Liver (tissue), 9 donors: Measurements from ENCODE around the gene WNK2. TPM values are rescaled to one million over a fixed set of nuclear protein-coding genes. Genes with fewer than 3 reads are reported as not detected.

Experiments used
- DNase-seq: peaks from one replicate; pipeline ENCODE4 v3.0.0-alpha.2; 2017; ENCODE audit warnings: low spot score
- H3K27ac ChIP-seq, 2 donors: one replicate each; pipeline ENCODE4 v1.7.0; 2013; ENCODE audit warnings: inconsistent platforms in 2 of 2, low read length in 2 of 2, control low read depth in 1 of 2, low read depth in 1 of 2, mild to moderate bottlenecking in 1 of 2
- H3K27me3 ChIP-seq, 4 donors: one replicate each; pipeline versions ENCODE4 v1.6.1 to v1.7.0; 2013; ENCODE audit warnings: low read length in 3 of 4, inconsistent platforms in 1 of 4, mild to moderate bottlenecking in 1 of 4, moderate library complexity in 1 of 4; ENCODE audit not compliant: control insufficient read depth in 4 of 4, insufficient read depth in 4 of 4
- H3K36me3 ChIP-seq, 4 donors: one replicate each; pipeline versions ENCODE4 v1.6.1 to v1.7.0; 2013; ENCODE audit warnings: low read length in 3 of 4, mild to moderate bottlenecking in 3 of 4, low read depth in 1 of 4, moderate library complexity in 1 of 4; ENCODE audit not compliant: control insufficient read depth in 4 of 4, insufficient read depth in 3 of 4
- H3K4me1 ChIP-seq, 4 donors: one replicate each; pipeline versions ENCODE4 v1.6.1 to v1.7.0; 2013; ENCODE audit warnings: low read length in 3 of 4, mild to moderate bottlenecking in 3 of 4, moderate library complexity in 1 of 4; ENCODE audit not compliant: control insufficient read depth in 4 of 4, insufficient read depth in 4 of 4
- H3K4me3 ChIP-seq, 3 donors: one replicate each; pipeline versions ENCODE4 v1.6.1 to v1.7.0; 2013; ENCODE audit warnings: low read length in 3 of 3, control low read depth in 1 of 3, low read depth in 1 of 3, mild to moderate bottlenecking in 1 of 3
- H3K9ac ChIP-seq, 2 donors: one replicate each; pipeline ENCODE4 v1.7.0; 2013; ENCODE audit warnings: low read length in 2 of 2, mild to moderate bottlenecking in 2 of 2, moderate library complexity in 2 of 2, control low read depth in 1 of 2, low read depth in 1 of 2
- H3K9me3 ChIP-seq, 4 donors: one replicate each; pipeline versions ENCODE4 v1.6.1 to v1.7.0; 2013; ENCODE audit warnings: low read length in 3 of 4; ENCODE audit not compliant: control insufficient read depth in 4 of 4
- EGR1 ChIP-seq, 2 donors: IDR thresholded peaks; 2 replicates each; pipeline ENCODE4 v1.6.1; 2016 to 2018; ENCODE audit warnings: antibody characterized with exemption in 2 of 2, low read depth in 2 of 2
- FOXA1 ChIP-seq: IDR thresholded peaks from 2 replicates; pipeline ENCODE4 v1.6.1; 2016; ENCODE audit warnings: antibody characterized with exemption
- FOXA2 ChIP-seq: IDR thresholded peaks from 2 replicates; pipeline ENCODE4 v1.6.1; 2016; ENCODE audit warnings: antibody characterized with exemption
- GABPA ChIP-seq, 2 donors: IDR thresholded peaks in 1 of 2; conservative IDR thresholded peaks in 1 of 2; 2 replicates each; pipeline ENCODE4 v1.6.1; 2016; ENCODE audit warnings: antibody characterized with exemption in 2 of 2, mild to moderate bottlenecking in 1 of 2, moderate library complexity in 1 of 2
- HNF4A ChIP-seq, 2 donors: conservative IDR thresholded peaks; 2 replicates each; pipeline ENCODE4 v1.6.1; 2016; ENCODE audit warnings: antibody characterized with exemption in 2 of 2, mild to moderate bottlenecking in 2 of 2
- HNF4G ChIP-seq: IDR thresholded peaks from 2 replicates; pipeline ENCODE4 v1.6.1; 2016; ENCODE audit warnings: antibody characterized with exemption
- JUND ChIP-seq, 2 donors: IDR thresholded peaks; 2 replicates each; pipeline ENCODE4 v1.6.1; 2016; ENCODE audit warnings: antibody characterized with exemption in 2 of 2
- NR2F2 ChIP-seq: IDR thresholded peaks from 2 replicates; pipeline ENCODE4 v1.6.1; 2016; ENCODE audit warnings: antibody characterized with exemption
- RAD21 ChIP-seq, 2 donors: IDR thresholded peaks; 2 replicates each; pipeline ENCODE4 v1.6.1; 2016; ENCODE audit warnings: antibody characterized with exemption in 2 of 2, mild to moderate bottlenecking in 2 of 2
- RXRA ChIP-seq, 2 donors: IDR thresholded peaks; 2 replicates each; pipeline ENCODE4 v1.6.1; 2017 to 2018; ENCODE audit warnings: antibody characterized with exemption in 2 of 2, mild to moderate bottlenecking in 1 of 2
- SP1 ChIP-seq: IDR thresholded peaks from 2 replicates; pipeline ENCODE4 v1.6.1; 2018; ENCODE audit warnings: antibody characterized with exemption, mild to moderate bottlenecking
- TAF1 ChIP-seq: conservative IDR thresholded peaks from 2 replicates; pipeline ENCODE4 v1.6.1; 2016; ENCODE audit warnings: antibody characterized with exemption, mild to moderate bottlenecking
- YY1 ChIP-seq: IDR thresholded peaks from 2 replicates; pipeline ENCODE4 v1.6.1; 2016; ENCODE audit warnings: antibody characterized with exemption, mild to moderate bottlenecking
- WGBS: extraction: QIAGEN DNeasy Blood & Tissue Kit; methylation state at CpG from one replicate; pipeline ENCODE4 v1.1.7; 2013; 5-methylcytosine and 5-hydroxymethylcytosine counted together
- polyA plus RNA-seq, 2 donors: library from polyadenylated mRNA; stranded (reverse) in 1 of 2; unstranded in 1 of 2; fragments of 200-250 nt in 1 of 2; fragments of >200 nt in 1 of 2; fragmentation: Nextera tagmentation in 1 of 2; extraction: Ambion mirVana in 1 of 2; gene quantifications; one replicate each; pipeline versions ENCODE4 v1.2.1 to v1.2.3, GENCODE V29; 2013 to 2015
- total RNA-seq, 2 donors: library from RNA; depleted of rRNA; stranded (reverse); fragments of >200 nt; gene quantifications; one replicate each; pipeline ENCODE4 v1.2.3, GENCODE V29; 2014
- TF ChIP-seq, protein P1 (sequence below): IDR thresholded peaks from 2 replicates; pipeline ENCODE4 v1.6.1; 2016; ENCODE audit warnings: antibody characterized with exemption
- TF ChIP-seq, protein P2 (sequence below): fragments of 150-350 bp; IDR thresholded peaks from 2 replicates; pipeline ENCODE4 v1.5.1; 2017; ENCODE audit warnings: improper control_type of control experiment, low read depth, low read length; ENCODE audit not compliant: missing input control
- TF ChIP-seq, protein P3 (sequence below): IDR thresholded peaks from 2 replicates; pipeline ENCODE4 v1.6.1; 2016; ENCODE audit warnings: antibody characterized with exemption
- TF ChIP-seq, protein P4 (sequence below): IDR thresholded peaks from 2 replicates; pipeline ENCODE4 v1.6.1; 2016; ENCODE audit warnings: antibody characterized with exemption, mild to moderate bottlenecking
- TF ChIP-seq, protein P5 (sequence below): IDR thresholded peaks from 2 replicates; pipeline ENCODE4 v1.6.1; 2016; ENCODE audit warnings: antibody characterized with exemption
- donor health status: healthy.
- donor health status: healthy.
- donor health status: healthy.
- donor health status: healthy.
- donor health status: healthy.

Gene WNK2
- total and polyA plus RNA-seq, 4 donors: 0.65 to 4.4 (median 1.7) TPM

DNA sequence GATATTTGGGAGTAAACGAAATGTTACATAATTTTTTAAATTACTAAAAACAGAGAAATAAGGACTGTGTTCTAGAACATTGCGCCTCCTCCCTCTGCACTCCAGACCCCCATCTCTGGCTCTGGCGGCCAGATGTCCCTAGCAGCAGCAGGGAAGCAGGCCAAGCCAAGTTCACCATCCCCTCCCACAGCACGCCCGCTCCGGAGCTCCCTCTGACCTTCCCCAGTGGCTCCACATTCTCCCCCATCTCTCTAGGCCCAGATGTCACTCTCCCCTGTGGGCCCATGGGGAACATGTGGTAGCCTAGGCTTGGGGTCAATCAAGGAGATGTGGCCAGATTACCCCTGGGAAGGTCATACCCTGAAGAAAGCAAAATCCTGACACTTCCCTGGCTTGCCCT lies 6.3 kb upstream of the WNK2 start:
- no peak for DNase-seq
- H3K9me3 ChIP-seq: no peaks in the 10 kb centered on the region
- no peak overlapping the region for H3K4me3 ChIP-seq
- 81% methylated on average over 6 of the region's 6 CpGs for WGBS
- TF ChIP-seq, protein P1, sequence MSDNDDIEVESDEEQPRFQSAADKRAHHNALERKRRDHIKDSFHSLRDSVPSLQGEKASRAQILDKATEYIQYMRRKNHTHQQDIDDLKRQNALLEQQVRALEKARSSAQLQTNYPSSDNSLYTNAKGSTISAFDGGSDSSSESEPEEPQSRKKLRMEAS: no peak
- TF ChIP-seq NR2F2: no peak
- TF ChIP-seq, protein P2, sequence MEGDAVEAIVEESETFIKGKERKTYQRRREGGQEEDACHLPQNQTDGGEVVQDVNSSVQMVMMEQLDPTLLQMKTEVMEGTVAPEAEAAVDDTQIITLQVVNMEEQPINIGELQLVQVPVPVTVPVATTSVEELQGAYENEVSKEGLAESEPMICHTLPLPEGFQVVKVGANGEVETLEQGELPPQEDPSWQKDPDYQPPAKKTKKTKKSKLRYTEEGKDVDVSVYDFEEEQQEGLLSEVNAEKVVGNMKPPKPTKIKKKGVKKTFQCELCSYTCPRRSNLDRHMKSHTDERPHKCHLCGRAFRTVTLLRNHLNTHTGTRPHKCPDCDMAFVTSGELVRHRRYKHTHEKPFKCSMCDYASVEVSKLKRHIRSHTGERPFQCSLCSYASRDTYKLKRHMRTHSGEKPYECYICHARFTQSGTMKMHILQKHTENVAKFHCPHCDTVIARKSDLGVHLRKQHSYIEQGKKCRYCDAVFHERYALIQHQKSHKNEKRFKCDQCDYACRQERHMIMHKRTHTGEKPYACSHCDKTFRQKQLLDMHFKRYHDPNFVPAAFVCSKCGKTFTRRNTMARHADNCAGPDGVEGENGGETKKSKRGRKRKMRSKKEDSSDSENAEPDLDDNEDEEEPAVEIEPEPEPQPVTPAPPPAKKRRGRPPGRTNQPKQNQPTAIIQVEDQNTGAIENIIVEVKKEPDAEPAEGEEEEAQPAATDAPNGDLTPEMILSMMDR: no peak
- no peak for TF ChIP-seq HNF4G
- TF ChIP-seq, protein P3, sequence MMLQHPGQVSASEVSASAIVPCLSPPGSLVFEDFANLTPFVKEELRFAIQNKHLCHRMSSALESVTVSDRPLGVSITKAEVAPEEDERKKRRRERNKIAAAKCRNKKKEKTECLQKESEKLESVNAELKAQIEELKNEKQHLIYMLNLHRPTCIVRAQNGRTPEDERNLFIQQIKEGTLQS: no peak
- H3K36me3 ChIP-seq: no peaks in the 10 kb centered on the region
- H3K27me3 ChIP-seq: no peaks in the 10 kb centered on the region
- no peak overlapping the region for H3K27ac ChIP-seq
- H3K9ac ChIP-seq: no peak overlapping the region
- no peaks in the 10 kb centered on the region for H3K4me1 ChIP-seq

DNA sequence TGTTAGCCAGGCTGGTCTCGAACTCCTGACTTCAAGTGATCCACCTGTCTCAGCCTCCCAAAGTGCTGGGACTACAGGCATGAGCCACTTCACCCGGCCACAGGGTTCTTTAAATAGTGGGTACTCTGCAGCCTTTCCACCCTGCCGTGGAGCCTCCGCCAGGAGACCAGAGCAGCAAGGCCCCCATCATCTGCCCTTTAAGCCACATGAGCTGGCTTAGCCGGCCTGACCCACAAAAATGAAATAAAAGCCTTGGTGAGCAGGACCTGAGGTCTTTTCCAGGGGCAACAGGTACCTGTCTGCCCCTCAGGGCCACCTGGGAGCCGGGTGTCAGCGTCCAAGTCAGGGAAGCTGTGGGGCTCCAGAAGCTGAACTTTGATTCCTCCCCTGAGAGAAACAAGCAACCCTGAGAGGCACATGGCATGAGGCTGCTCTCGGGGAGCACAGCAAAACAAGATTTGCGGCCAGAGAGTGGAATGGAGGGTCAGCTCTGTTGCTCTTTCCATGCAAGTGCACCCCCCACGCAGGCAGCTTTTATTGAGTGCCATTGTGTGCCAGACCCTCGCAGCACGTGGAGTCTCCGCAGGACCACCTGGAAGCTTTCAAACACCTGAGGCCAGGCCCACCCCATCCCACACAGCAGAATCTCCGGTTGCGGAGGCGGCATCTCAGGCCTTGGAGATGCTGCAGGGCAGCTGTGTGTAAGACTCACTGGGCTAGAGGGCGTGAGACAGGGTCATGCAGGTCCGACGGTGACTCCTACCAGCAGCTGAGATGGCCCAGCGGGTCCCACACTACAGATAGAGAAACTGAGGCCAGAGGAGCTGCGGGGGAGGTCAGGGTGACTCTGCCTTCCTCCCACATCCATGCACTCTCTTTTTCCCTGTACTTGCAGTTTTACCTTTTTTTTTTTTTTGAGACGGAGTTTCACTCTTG lies 4.8 kb upstream of the WNK2 start:
- peaks cover 0 to 5% (median 0%) of the 10 kb centered on the region in 4 donors for H3K27me3 ChIP-seq
- H3K4me1 ChIP-seq: peaks cover 0 to 10% (median 4%) of the 10 kb centered on the region in 4 donors
- 87% methylated on average over 22 of the region's 22 CpGs for WGBS
- H3K36me3 ChIP-seq: no peaks in the 10 kb centered on the region
- TF ChIP-seq, protein P4, sequence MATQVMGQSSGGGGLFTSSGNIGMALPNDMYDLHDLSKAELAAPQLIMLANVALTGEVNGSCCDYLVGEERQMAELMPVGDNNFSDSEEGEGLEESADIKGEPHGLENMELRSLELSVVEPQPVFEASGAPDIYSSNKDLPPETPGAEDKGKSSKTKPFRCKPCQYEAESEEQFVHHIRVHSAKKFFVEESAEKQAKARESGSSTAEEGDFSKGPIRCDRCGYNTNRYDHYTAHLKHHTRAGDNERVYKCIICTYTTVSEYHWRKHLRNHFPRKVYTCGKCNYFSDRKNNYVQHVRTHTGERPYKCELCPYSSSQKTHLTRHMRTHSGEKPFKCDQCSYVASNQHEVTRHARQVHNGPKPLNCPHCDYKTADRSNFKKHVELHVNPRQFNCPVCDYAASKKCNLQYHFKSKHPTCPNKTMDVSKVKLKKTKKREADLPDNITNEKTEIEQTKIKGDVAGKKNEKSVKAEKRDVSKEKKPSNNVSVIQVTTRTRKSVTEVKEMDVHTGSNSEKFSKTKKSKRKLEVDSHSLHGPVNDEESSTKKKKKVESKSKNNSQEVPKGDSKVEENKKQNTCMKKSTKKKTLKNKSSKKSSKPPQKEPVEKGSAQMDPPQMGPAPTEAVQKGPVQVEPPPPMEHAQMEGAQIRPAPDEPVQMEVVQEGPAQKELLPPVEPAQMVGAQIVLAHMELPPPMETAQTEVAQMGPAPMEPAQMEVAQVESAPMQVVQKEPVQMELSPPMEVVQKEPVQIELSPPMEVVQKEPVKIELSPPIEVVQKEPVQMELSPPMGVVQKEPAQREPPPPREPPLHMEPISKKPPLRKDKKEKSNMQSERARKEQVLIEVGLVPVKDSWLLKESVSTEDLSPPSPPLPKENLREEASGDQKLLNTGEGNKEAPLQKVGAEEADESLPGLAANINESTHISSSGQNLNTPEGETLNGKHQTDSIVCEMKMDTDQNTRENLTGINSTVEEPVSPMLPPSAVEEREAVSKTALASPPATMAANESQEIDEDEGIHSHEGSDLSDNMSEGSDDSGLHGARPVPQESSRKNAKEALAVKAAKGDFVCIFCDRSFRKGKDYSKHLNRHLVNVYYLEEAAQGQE: no peak
- TF ChIP-seq, protein P2: no peak
- TF ChIP-seq RAD21 (IDR thresholded peaks at IDR 0.05) (no peak), EGR1 (IDR thresholded peaks at IDR 0.05; ENCODE audit: low read depth in 2 of 2) (no peak), FOXA1 (no peak), FOXA2 (no peak), HNF4A (conservative IDR thresholded peaks at IDR 0.05) (no peak), GABPA (IDR thresholded peaks at IDR 0.05 in 1 of 2, conservative IDR thresholded peaks at IDR 0.05 in 1 of 2) (no peak), NR2F2 (no peak), JUND (IDR thresholded peaks at IDR 0.05) (no peak), YY1 (no peak), TAF1 (no peak), RXRA (IDR thresholded peaks at IDR 0.05) (no peak), HNF4G (no peak), SP1 (no peak)
- TF ChIP-seq, protein P1: no peak
- TF ChIP-seq, protein P3: no peak
- TF ChIP-seq, protein P5, sequence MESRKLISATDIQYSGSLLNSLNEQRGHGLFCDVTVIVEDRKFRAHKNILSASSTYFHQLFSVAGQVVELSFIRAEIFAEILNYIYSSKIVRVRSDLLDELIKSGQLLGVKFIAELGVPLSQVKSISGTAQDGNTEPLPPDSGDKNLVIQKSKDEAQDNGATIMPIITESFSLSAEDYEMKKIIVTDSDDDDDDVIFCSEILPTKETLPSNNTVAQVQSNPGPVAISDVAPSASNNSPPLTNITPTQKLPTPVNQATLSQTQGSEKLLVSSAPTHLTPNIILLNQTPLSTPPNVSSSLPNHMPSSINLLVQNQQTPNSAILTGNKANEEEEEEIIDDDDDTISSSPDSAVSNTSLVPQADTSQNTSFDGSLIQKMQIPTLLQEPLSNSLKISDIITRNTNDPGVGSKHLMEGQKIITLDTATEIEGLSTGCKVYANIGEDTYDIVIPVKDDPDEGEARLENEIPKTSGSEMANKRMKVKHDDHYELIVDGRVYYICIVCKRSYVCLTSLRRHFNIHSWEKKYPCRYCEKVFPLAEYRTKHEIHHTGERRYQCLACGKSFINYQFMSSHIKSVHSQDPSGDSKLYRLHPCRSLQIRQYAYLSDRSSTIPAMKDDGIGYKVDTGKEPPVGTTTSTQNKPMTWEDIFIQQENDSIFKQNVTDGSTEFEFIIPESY: no peak
- no peak overlapping the region for H3K4me3 ChIP-seq
- H3K9me3 ChIP-seq: no peaks in the 10 kb centered on the region
- H3K9ac ChIP-seq: no peak overlapping the region
- H3K27ac ChIP-seq: no peak overlapping the region
- DNase-seq: no peak
